AG04449 (cell line): ENCODE results near the gene RETREG1.

Source experiments
- CTCF ChIA-PET: fragments of 350-600 bp; formaldehyde crosslinking; extraction: SDS; loops from one replicate; lab custom pipeline; 2021; ENCODE audit warnings: antibody characterized with exemption; lab: Yijun Ruan, JAX
- POLR2A ChIA-PET: fragments of 400-600, 350-600 bp; formaldehyde crosslinking; extraction: SDS; loops from one replicate; lab custom pipeline; 2020; ENCODE audit warnings: antibody characterized with exemption, inconsistent platforms; lab: Yijun Ruan, JAX
- DNase-seq: peaks from one replicate; pipeline ENCODE4 v3.0.0-alpha.2; 2010; ENCODE audit warnings: low read depth, low spot score
- H3K4me3 ChIP-seq: 2 replicates; pipeline ENCODE4 v1.5.1; 2011; ENCODE audit warnings: low read depth, mild to moderate bottlenecking, control low read depth, low read length
- CTCF ChIP-seq: IDR thresholded peaks from one replicate; pipeline ENCODE4 v1.5.1; 2011; ENCODE audit warnings: mild to moderate bottlenecking, moderate library complexity, low read length, control low read depth, inconsistent platforms; ENCODE audit not compliant: insufficient read depth; ENCODE audit errors: missing control alignments

Gene RETREG1

GRCh38 chr5:16536818-16537217 is 80.0 kb downstream of the RETREG1 start:
- ChIA-PET POLR2A (interaction anchor here (1.0 kb wide), 1 partner anchor 34 kb away, joined by 3 read pairs; no protein-coding TSS in a partner anchor), CTCF (interaction anchor here (1.6 to 7.4 kb wide), 2 partner anchors 8 to 13 kb away, joined by 5 to 75 read pairs; no protein-coding TSS in a partner anchor)
- DNase-seq, result no peak
- H3K4me3 ChIP-seq, result no peak overlapping the region
- TF ChIP-seq CTCF, result no peak

- POLR2A ChIA-PET, result interaction anchor here (1.0 kb wide), 1 partner anchor 34 kb away, joined by 3 read pairs; no protein-coding TSS in a partner anchor
- TF ChIP-seq CTCF, result no peak
- no peak for DNase-seq
- no peak overlapping the region for H3K4me3 ChIP-seq
- CTCF ChIA-PET, result interaction anchor here (1.6 to 7.4 kb wide), 2 partner anchors 9 to 14 kb away, joined by 5 to 75 read pairs; no protein-coding TSS in a partner anchor
Measured at GRCh38 chr5:16536246-16536645, 80.6 kb downstream of the RETREG1 start.

- ChIA-PET CTCF (interaction anchor here (1.0 to 7.4 kb wide), 2 partner anchors 12 to 16 kb away, joined by 3 to 75 read pairs; no protein-coding TSS in a partner anchor), POLR2A (no interaction called here)
- no peak for TF ChIP-seq CTCF
- no peak for DNase-seq
- no peak overlapping the region for H3K4me3 ChIP-seq
Measured at GRCh38 chr5:16534280-16534679, 82.5 kb downstream of the RETREG1 start.

- POLR2A ChIA-PET, result no interaction called here
- TF ChIP-seq CTCF, result no peak
- DNase-seq, result no peak
- H3K4me3 ChIP-seq, result no peak overlapping the region
- CTCF ChIA-PET, result interaction anchor here (1.6 kb wide), 1 partner anchor 21 kb away, joined by 5 read pairs; no protein-coding TSS in a partner anchor
Measured at GRCh38 chr5:16531063-16531648, 85.6 kb downstream of the RETREG1 start.

- TF ChIP-seq CTCF, result no peak
- no peak for DNase-seq
- ChIA-PET POLR2A (no interaction called here), CTCF (interaction anchor here (1.0 to 1.2 kb wide), 2 partner anchors 20 to 23 kb away, joined by 3 read pairs; no protein-coding TSS in a partner anchor)
- no peak overlapping the region for H3K4me3 ChIP-seq
Measured at GRCh38 chr5:16529306-16529705, 87.5 kb downstream of the RETREG1 start.

GRCh38 chr5:16528382-16529110 is 88.3 kb downstream of the RETREG1 start:
- TF ChIP-seq CTCF, result no peak
- DNase-seq, result no peak
- ChIA-PET POLR2A (no interaction called here), CTCF (interaction anchor here (1.0 to 1.2 kb wide), 3 partner anchors 20 to 23 kb away, joined by 3 to 5 read pairs (median 3); no protein-coding TSS in a partner anchor)
- no peak overlapping the region for H3K4me3 ChIP-seq
